ENCODE measurements around the gene SEMA5B. TPM values are rescaled to one million over a fixed set of nuclear protein-coding genes. Genes with fewer than 3 reads are reported as not detected.

Gene SEMA5B
- total RNA-seq, 1 experiment from 2014 or later: not detected

- H3K36me3 Mint-ChIP-seq (ENCODE audit: insufficient read depth, unreplicated experiment): no peaks in the 10 kb centered on the region
- H3K9me3 Mint-ChIP-seq (ENCODE audit: unreplicated experiment): no peaks in the 10 kb centered on the region
- POLR2A ChIA-PET: interaction anchor here (0.8 to 1.1 kb wide), 2 partner anchors 14 to 218 kb away, joined by 3 to 4 read pairs; partner anchors contain the start of gene SEC22A
- peaks cover 47% of the 10 kb centered on the region for H3K27me3 Mint-ChIP-seq (ENCODE audit: insufficient read depth, unreplicated experiment)
- peaks cover 6% of the 10 kb centered on the region for H3K4me1 Mint-ChIP-seq (ENCODE audit: insufficient read depth, unreplicated experiment)
- intact Hi-C loops (cut with micrococcal nuclease): no loop called here
- no TSS peak for BruUV-seq (replicated peaks)
- CTCF ChIA-PET: no interaction called here
- H3K4me3 Mint-ChIP-seq (ENCODE audit: unreplicated experiment): no peak overlapping the region
- no peak for DNase-seq (ENCODE audit: unreplicated experiment)
- no peak for TF ChIP-seq CTCF (IDR thresholded peaks at IDR 0.05; ENCODE audit: unreplicated experiment)
- no peak overlapping the region for H3K27ac Mint-ChIP-seq (ENCODE audit: low read depth, unreplicated experiment)
Observed at GRCh38 chr3:122984007-122984406, 43.6 kb downstream of the SEMA5B start.

DNA sequence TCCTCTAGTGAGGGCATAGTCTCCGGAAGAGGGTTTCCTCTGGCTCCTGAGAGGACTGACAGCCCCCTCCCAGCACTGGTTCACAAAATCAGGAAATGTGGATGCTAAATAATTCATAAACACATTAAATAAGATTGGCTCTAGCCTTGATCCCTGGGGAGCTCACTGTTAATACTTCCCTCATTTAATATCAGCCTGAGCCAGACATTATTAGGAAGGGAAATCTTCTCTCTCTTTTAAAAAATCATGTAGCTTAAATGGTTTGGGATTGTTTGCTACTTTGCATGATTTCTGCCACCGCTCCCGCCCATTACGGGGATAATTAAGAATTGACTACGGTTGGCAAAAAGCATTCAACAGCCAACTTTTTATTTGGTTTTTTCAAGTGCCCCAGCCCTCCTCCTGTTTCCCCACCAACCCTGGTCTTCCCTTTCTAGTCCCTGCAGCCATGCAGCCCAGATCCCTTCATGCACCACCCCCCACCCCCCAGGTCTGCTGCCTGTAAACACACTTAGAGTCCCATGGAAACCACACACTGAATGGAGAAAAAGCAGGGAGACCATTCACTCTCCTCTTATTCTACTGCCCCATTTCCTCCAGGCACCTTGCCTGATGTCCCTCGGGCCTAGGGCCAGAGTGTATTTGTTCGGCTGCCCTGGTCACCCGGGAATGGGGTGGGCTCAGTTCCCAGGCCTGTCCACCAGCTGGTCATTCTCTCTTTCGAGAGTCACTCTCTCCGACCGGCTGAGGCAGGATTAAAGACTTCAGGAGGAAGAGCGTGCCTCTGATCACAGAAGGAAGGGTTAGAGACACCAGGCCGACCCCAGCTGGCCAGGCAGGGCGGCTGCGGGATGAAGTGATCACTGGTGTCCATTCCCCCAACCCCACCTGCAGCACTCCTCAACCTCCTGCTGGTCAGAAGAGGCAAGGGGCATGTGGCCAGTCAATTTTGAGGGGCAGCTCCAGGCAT, 45.1 kb downstream of the SEMA5B start:
- H3K4me3 Mint-ChIP-seq (ENCODE audit: unreplicated experiment): no peak overlapping the region
- TF ChIP-seq CTCF (IDR thresholded peaks at IDR 0.05; ENCODE audit: unreplicated experiment): no peak
- ChIA-PET POLR2A (no interaction called here), CTCF (interaction anchor here (1.0 kb wide), 2 partner anchors 16 to 40 kb away, joined by 4 to 5 read pairs; no protein-coding TSS in a partner anchor)
- BruUV-seq (replicated peaks): no TSS peak
- peaks cover 6% of the 10 kb centered on the region for H3K4me1 Mint-ChIP-seq (ENCODE audit: insufficient read depth, unreplicated experiment)
- no peaks in the 10 kb centered on the region for H3K36me3 Mint-ChIP-seq (ENCODE audit: insufficient read depth, unreplicated experiment)
- no peak for DNase-seq (ENCODE audit: unreplicated experiment)
- no peaks in the 10 kb centered on the region for H3K9me3 Mint-ChIP-seq (ENCODE audit: unreplicated experiment)
- H3K27ac Mint-ChIP-seq (ENCODE audit: low read depth, unreplicated experiment): no peak overlapping the region
- intact Hi-C loops (cut with micrococcal nuclease): no loop called here
- H3K27me3 Mint-ChIP-seq (ENCODE audit: insufficient read depth, unreplicated experiment): peaks cover 46% of the 10 kb centered on the region

GRCh38 chr3:122979211-122979610, 48.4 kb downstream of the SEMA5B start:
- Mint-ChIP-seq H3K4me3 (ENCODE audit: unreplicated experiment) (no peak overlapping the region), H3K27me3 (ENCODE audit: insufficient read depth, unreplicated experiment) (peaks cover 20% of the 10 kb centered on the region), H3K4me1 (ENCODE audit: insufficient read depth, unreplicated experiment) (peaks cover 23% of the 10 kb centered on the region), H3K36me3 (ENCODE audit: insufficient read depth, unreplicated experiment) (no peaks in the 10 kb centered on the region), H3K27ac (ENCODE audit: low read depth, unreplicated experiment) (no peak overlapping the region), H3K9me3 (ENCODE audit: unreplicated experiment) (no peaks in the 10 kb centered on the region)
- CTCF ChIA-PET: interaction anchor here (0.6 to 2.4 kb wide), 2 partner anchors 36 to 313 kb away, joined by 4 to 9 read pairs; no protein-coding TSS in a partner anchor
- no TSS peak for BruUV-seq (replicated peaks)
- POLR2A ChIA-PET: no interaction called here
- intact Hi-C loops (cut with micrococcal nuclease): no loop called here
- TF ChIP-seq CTCF (IDR thresholded peaks at IDR 0.05; ENCODE audit: unreplicated experiment): no peak
- no peak for DNase-seq (ENCODE audit: unreplicated experiment)

GRCh38 chr3:122978569-122978968, 49.0 kb downstream of the SEMA5B start:
- no peak for TF ChIP-seq CTCF (IDR thresholded peaks at IDR 0.05; ENCODE audit: unreplicated experiment)
- no peak overlapping the region for H3K4me3 Mint-ChIP-seq (ENCODE audit: unreplicated experiment)
- H3K9me3 Mint-ChIP-seq (ENCODE audit: unreplicated experiment): no peaks in the 10 kb centered on the region
- peaks cover 13% of the 10 kb centered on the region for H3K27me3 Mint-ChIP-seq (ENCODE audit: insufficient read depth, unreplicated experiment)
- ChIA-PET POLR2A (interaction anchor here (1.1 kb wide), 1 partner anchor 8 kb away, joined by 4 read pairs; no protein-coding TSS in a partner anchor), CTCF (interaction anchor here (0.6 to 2.4 kb wide), 6 partner anchors 10 to 1256 kb away, joined by 3 to 9 read pairs (median 3); no protein-coding TSS in a partner anchor)
- no peak for DNase-seq (ENCODE audit: unreplicated experiment)
- intact Hi-C loops (cut with micrococcal nuclease): no loop called here
- H3K36me3 Mint-ChIP-seq (ENCODE audit: insufficient read depth, unreplicated experiment): no peaks in the 10 kb centered on the region
- peaks cover 24% of the 10 kb centered on the region for H3K4me1 Mint-ChIP-seq (ENCODE audit: insufficient read depth, unreplicated experiment)
- no TSS peak for BruUV-seq (replicated peaks)
- no peak overlapping the region for H3K27ac Mint-ChIP-seq (ENCODE audit: low read depth, unreplicated experiment)

All from MCF 10A (cell line).